ENCODE results near the gene MSL1. TPM values are rescaled to one million over a fixed set of nuclear protein-coding genes. Genes with fewer than 3 reads are reported as not detected.

MSL1 gene
- total and polyA plus RNA-seq, 2 of the 13 experiments (the other 11 are each of a cell fraction or from before 2014, with no cell fraction given): 63.8 to 88.5 TPM

DNA sequence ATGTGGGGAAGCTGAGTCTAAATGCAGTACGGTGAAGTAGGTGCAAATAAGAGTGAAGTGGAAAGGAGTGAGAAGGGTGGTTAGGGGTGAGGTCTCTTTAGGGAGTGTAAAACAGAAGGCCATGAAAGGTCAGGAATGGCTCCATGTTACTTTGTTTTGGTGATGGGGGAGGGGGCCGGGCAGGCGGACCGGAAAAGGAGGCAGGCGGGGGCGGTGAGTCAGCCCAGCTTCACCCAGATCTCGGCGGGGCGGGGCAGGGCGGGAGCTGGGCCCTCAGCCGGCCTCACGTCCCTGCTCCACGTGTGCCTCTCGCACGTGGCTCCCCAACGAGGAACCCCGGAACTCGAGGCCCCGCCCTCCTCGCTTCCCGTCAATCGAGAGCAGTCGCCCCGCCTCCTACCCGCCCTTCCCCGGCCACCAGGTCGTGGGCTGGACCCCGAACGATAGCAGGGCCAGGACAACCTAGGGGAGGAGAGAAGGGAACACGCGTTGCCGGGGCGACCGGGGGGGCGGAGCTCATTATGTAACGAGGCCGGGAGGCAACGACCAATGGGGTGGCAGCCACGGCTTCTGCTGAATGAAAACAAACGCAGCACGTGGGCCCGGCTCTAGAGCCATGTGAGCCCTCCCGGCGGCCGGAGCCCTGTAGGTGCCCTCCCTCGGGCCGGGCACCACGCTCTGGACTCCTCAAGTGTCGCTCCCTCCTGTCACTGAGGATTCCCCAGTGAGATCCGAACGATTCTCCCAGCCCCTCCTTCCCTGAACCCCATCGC lies 22.7 kb upstream of the MSL1 start (continued):
- peak; percentile 83 for TF ChIP-seq SNAPC4 (CRISPR knock-in tag; IDR thresholded peaks at IDR 0.05)
- peak; percentile 96 for TF ChIP-seq ZNF564 (CRISPR knock-in tag; IDR thresholded peaks at IDR 0.05)
- no peak for TF ChIP-seq RARG (CRISPR knock-in tag; IDR thresholded peaks at IDR 0.05; ENCODE audit: low read depth)
- TF ChIP-seq GFI1 (CRISPR knock-in tag; IDR thresholded peaks at IDR 0.05; ENCODE audit: borderline replicate concordance): peak; percentile 80
- peak; percentile 97 for TF ChIP-seq TGIF2 (CRISPR knock-in tag; IDR thresholded peaks at IDR 0.05)
- no peak; the same call in 1 of the 2 replicates for TF ChIP-seq ONECUT2 (CRISPR knock-in tag; IDR thresholded peaks at IDR 0.05)
- TF ChIP-seq, protein P1, sequence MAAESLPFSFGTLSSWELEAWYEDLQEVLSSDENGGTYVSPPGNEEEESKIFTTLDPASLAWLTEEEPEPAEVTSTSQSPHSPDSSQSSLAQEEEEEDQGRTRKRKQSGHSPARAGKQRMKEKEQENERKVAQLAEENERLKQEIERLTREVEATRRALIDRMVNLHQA (CRISPR knock-in tag; IDR thresholded peaks at IDR 0.05): no peak
- TF ChIP-seq MLLT10 (CRISPR knock-in tag; IDR thresholded peaks at IDR 0.05): no peak
- TF ChIP-seq, protein P2, sequence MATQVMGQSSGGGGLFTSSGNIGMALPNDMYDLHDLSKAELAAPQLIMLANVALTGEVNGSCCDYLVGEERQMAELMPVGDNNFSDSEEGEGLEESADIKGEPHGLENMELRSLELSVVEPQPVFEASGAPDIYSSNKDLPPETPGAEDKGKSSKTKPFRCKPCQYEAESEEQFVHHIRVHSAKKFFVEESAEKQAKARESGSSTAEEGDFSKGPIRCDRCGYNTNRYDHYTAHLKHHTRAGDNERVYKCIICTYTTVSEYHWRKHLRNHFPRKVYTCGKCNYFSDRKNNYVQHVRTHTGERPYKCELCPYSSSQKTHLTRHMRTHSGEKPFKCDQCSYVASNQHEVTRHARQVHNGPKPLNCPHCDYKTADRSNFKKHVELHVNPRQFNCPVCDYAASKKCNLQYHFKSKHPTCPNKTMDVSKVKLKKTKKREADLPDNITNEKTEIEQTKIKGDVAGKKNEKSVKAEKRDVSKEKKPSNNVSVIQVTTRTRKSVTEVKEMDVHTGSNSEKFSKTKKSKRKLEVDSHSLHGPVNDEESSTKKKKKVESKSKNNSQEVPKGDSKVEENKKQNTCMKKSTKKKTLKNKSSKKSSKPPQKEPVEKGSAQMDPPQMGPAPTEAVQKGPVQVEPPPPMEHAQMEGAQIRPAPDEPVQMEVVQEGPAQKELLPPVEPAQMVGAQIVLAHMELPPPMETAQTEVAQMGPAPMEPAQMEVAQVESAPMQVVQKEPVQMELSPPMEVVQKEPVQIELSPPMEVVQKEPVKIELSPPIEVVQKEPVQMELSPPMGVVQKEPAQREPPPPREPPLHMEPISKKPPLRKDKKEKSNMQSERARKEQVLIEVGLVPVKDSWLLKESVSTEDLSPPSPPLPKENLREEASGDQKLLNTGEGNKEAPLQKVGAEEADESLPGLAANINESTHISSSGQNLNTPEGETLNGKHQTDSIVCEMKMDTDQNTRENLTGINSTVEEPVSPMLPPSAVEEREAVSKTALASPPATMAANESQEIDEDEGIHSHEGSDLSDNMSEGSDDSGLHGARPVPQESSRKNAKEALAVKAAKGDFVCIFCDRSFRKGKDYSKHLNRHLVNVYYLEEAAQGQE (IDR thresholded peaks at IDR 0.05; ENCODE audit: borderline replicate concordance in 1 of 2, low read depth in 1 of 2, low read length in 2 of 2): peak in 1 of 2 experiments; percentile 57; a peak in 1 of 4 replicates
- 0 out of 2 replicates have a peak, but pooled peaks have one; percentile 16 for TF ChIP-seq ZNF572 (CRISPR knock-in tag; IDR thresholded peaks at IDR 0.05)
- TF ChIP-seq RBFOX2 (IDR thresholded peaks at IDR 0.05; ENCODE audit: low read depth, low read length): peak; percentile 87
- TF ChIP-seq ZNF563 (CRISPR knock-in tag; IDR thresholded peaks at IDR 0.05): peak; percentile 93; the same call in 1 of the 2 replicates
- TF ChIP-seq ZBTB44 (CRISPR knock-in tag; IDR thresholded peaks at IDR 0.05): peak; percentile 94; the same call in 1 of the 2 replicates
- peak; percentile 99 for TF ChIP-seq FOXC1 (CRISPR knock-in tag; IDR thresholded peaks at IDR 0.05; ENCODE audit: borderline replicate concordance)
- peak; percentile 59; the same call in 1 of the 2 replicates for TF ChIP-seq ZNF460 (CRISPR knock-in tag; IDR thresholded peaks at IDR 0.05; ENCODE audit: borderline replicate concordance)
- TF ChIP-seq ATF4 (CRISPR knock-in tag; IDR thresholded peaks at IDR 0.05): peak in 1 of 2 experiments; percentile 88; a peak in 2 of 4 replicates
